Measurements from ENCODE around the gene PXK. TPM values are rescaled to one million over a fixed set of nuclear protein-coding genes. Genes with fewer than 3 reads are reported as not detected.

Gene PXK
- polyA plus RNA-seq, 3 donors, result 31.5 to 54.0 (median 52.9) TPM

- H3K27ac ChIP-seq (ENCODE audit: low read depth in 1 of 2, low read length in 2 of 2), result peak overlapping the region in 1 of 2 donors; percentile 32
- H3K9me3 Mint-ChIP-seq, result no peaks in the 10 kb centered on the region
- no peak overlapping the region for H3K4me2 ChIP-seq (replicated peaks; ENCODE audit: extremely low read depth, low read length, poor library complexity, severe bottlenecking)
- intact Hi-C loops (cut with micrococcal nuclease), result loop anchor here in 1 of 2 donors (2.0 kb wide), 1 partner anchor 15 kb away; no protein-coding TSS in a partner anchor
- peak overlapping the region in 1 of 2 donors; percentile 13 for H3K4me3 Mint-ChIP-seq
- no peaks in the 10 kb centered on the region for H3K27me3 Mint-ChIP-seq (ENCODE audit: low read depth in 3 of 3)
- no peaks in the 10 kb centered on the region for H3K27me3 ChIP-seq (ENCODE audit: control insufficient read depth in 2 of 2, insufficient read depth in 2 of 2, low read length in 2 of 2)
- peaks cover 0 to 5% of the 10 kb centered on the region in 2 donors for H3K36me3 ChIP-seq (replicated peaks in 1 of 2; ENCODE audit: control insufficient read depth in 1 of 2, insufficient read depth in 2 of 2, low read length in 2 of 2)
- no peak for DNase-seq
- H3K9me3 ChIP-seq (replicated peaks in 1 of 2; ENCODE audit: control insufficient read depth in 1 of 2, insufficient read depth in 1 of 2, low read length in 2 of 2), result no peaks in the 10 kb centered on the region
- no peak for TF ChIP-seq CTCF (IDR thresholded peaks at IDR 0.05)
- H3K79me2 ChIP-seq (ENCODE audit: insufficient read depth, low read length), result peaks cover 97% of the 10 kb centered on the region
- H3K4me3 ChIP-seq (replicated peaks in 1 of 3; ENCODE audit: low read depth in 2 of 3, low read length in 3 of 3), result no peak overlapping the region
- H3K9ac ChIP-seq (ENCODE audit: insufficient read depth, low read length, poor library complexity, severe bottlenecking), result no peak overlapping the region
- 26% methylated on average over 2 of the region's 3 CpGs for WGBS (ENCODE audit: insufficient coverage)
- peaks cover 65% of the 10 kb centered on the region for H4K20me1 ChIP-seq (ENCODE audit: insufficient read depth, low read length)
- H3K27ac Mint-ChIP-seq, result peak overlapping the region; percentile 54 to 95 (median 80)
- H2AFZ ChIP-seq (ENCODE audit: insufficient read depth, low read depth, low read length, poor library complexity, severe bottlenecking), result no peak overlapping the region
- peaks cover 87% of the 10 kb centered on the region for H3K4me1 Mint-ChIP-seq
- peaks cover 83 to 84% of the 10 kb centered on the region in 2 donors for H3K4me1 ChIP-seq (ENCODE audit: control insufficient read depth in 1 of 2, insufficient read depth in 2 of 2, low read length in 2 of 2)
- H3K36me3 Mint-ChIP-seq, result peaks cover 7 to 9% of the 10 kb centered on the region in 2 donors
Measured at GRCh38 chr3:58351920-58352319, 19.2 kb downstream of the PXK start.

GRCh38 chr3:58352626-58353025, 19.9 kb downstream of the PXK start:
- Mint-ChIP-seq H3K27me3 (ENCODE audit: low read depth in 3 of 3) (no peaks in the 10 kb centered on the region), H3K9me3 (no peaks in the 10 kb centered on the region), H3K4me1 (peaks cover 88% of the 10 kb centered on the region), H3K4me3 (no peak overlapping the region), H3K27ac (peak overlapping the region; percentile 28 to 88 (median 53)), H3K36me3 (peaks cover 5 to 9% of the 10 kb centered on the region in 2 donors)
- H3K4me1 ChIP-seq (ENCODE audit: control insufficient read depth in 1 of 2, insufficient read depth in 2 of 2, low read length in 2 of 2), result peaks cover 83 to 89% of the 10 kb centered on the region in 2 donors
- H3K79me2 ChIP-seq (ENCODE audit: insufficient read depth, low read length), result peaks cover 97% of the 10 kb centered on the region
- no peak overlapping the region for H3K27ac ChIP-seq (ENCODE audit: low read depth in 1 of 2, low read length in 2 of 2)
- H4K20me1 ChIP-seq (ENCODE audit: insufficient read depth, low read length), result peaks cover 67% of the 10 kb centered on the region
- no peak overlapping the region for H3K4me3 ChIP-seq (replicated peaks in 1 of 3; ENCODE audit: low read depth in 2 of 3, low read length in 3 of 3)
- H2AFZ ChIP-seq (ENCODE audit: insufficient read depth, low read depth, low read length, poor library complexity, severe bottlenecking), result no peak overlapping the region
- no peak for DNase-seq
- H3K36me3 ChIP-seq (replicated peaks in 1 of 2; ENCODE audit: control insufficient read depth in 1 of 2, insufficient read depth in 2 of 2, low read length in 2 of 2), result peaks cover 0 to 5% of the 10 kb centered on the region in 2 donors
- H3K4me2 ChIP-seq (replicated peaks; ENCODE audit: extremely low read depth, low read length, poor library complexity, severe bottlenecking), result no peak overlapping the region
- no peaks in the 10 kb centered on the region for H3K9me3 ChIP-seq (replicated peaks in 1 of 2; ENCODE audit: control insufficient read depth in 1 of 2, insufficient read depth in 1 of 2, low read length in 2 of 2)
- intact Hi-C loops (cut with micrococcal nuclease), result no loop called here
- no peak for TF ChIP-seq CTCF (IDR thresholded peaks at IDR 0.05)
- H3K9ac ChIP-seq (ENCODE audit: insufficient read depth, low read length, poor library complexity, severe bottlenecking), result no peak overlapping the region
- WGBS (ENCODE audit: insufficient coverage), result 81% methylated on average over 5 of the region's 6 CpGs
- no peaks in the 10 kb centered on the region for H3K27me3 ChIP-seq (ENCODE audit: control insufficient read depth in 2 of 2, insufficient read depth in 2 of 2, low read length in 2 of 2)
